ENCODE results near the gene DZIP1L. TPM values are rescaled to one million over a fixed set of nuclear protein-coding genes. Genes with fewer than 3 reads are reported as not detected.

Gene DZIP1L
- total RNA-seq, 2 experiments from 2014 or later, result not detected

DNA sequence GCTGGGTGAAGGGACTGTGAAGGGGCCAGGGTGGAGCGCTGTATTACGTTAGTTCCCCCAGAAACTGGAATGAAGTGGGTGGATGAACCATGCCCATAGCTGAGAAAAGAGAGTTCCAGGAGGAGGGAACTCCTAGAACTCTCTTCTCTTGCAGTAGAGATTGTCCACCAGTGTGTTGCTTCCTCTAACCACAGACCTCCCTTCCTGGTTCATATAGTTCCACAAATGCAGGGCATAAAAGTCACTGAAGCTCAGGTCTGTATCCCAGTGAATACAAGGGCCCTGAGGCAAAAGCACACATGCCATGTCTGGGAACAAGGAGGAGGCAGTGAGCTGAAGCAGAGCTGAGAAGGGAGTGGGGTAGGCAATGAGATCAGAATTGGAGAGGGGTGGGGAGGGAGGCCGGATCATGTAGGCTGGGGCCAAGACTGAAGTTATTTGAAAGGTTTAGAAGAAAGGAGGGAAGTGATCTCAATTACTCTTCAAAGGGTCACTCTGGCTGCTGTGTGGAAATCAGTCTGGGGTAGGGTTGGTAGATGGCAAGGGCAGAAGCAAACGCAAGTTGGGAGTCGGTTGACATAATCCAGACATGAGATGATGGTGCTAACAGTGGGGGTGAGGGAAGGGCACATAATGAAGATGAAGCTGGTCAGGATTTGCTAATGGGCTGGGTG lies 10.3 kb upstream of the DZIP1L start:
- H3K27me3 Mint-ChIP-seq, result peaks cover 5% of the 10 kb centered on the region
- DNase-seq, result no peak
- POLR2A ChIA-PET, result no interaction called here
- ATAC-seq, result no peak
- CTCF ChIA-PET, result no interaction called here
- intact Hi-C loops (cut with micrococcal nuclease), result no loop called here
- no peak overlapping the region for H3K4me3 Mint-ChIP-seq
- H3K4me1 Mint-ChIP-seq (ENCODE audit: low read depth), result no peaks in the 10 kb centered on the region
- H3K36me3 Mint-ChIP-seq (ENCODE audit: low read depth), result no peaks in the 10 kb centered on the region
- TF ChIP-seq, protein P1, sequence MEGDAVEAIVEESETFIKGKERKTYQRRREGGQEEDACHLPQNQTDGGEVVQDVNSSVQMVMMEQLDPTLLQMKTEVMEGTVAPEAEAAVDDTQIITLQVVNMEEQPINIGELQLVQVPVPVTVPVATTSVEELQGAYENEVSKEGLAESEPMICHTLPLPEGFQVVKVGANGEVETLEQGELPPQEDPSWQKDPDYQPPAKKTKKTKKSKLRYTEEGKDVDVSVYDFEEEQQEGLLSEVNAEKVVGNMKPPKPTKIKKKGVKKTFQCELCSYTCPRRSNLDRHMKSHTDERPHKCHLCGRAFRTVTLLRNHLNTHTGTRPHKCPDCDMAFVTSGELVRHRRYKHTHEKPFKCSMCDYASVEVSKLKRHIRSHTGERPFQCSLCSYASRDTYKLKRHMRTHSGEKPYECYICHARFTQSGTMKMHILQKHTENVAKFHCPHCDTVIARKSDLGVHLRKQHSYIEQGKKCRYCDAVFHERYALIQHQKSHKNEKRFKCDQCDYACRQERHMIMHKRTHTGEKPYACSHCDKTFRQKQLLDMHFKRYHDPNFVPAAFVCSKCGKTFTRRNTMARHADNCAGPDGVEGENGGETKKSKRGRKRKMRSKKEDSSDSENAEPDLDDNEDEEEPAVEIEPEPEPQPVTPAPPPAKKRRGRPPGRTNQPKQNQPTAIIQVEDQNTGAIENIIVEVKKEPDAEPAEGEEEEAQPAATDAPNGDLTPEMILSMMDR (IDR thresholded peaks at IDR 0.05), result no peak
- no peak overlapping the region for H3K27ac Mint-ChIP-seq
- peaks cover 1% of the 10 kb centered on the region for H3K9me3 Mint-ChIP-seq

DNA sequence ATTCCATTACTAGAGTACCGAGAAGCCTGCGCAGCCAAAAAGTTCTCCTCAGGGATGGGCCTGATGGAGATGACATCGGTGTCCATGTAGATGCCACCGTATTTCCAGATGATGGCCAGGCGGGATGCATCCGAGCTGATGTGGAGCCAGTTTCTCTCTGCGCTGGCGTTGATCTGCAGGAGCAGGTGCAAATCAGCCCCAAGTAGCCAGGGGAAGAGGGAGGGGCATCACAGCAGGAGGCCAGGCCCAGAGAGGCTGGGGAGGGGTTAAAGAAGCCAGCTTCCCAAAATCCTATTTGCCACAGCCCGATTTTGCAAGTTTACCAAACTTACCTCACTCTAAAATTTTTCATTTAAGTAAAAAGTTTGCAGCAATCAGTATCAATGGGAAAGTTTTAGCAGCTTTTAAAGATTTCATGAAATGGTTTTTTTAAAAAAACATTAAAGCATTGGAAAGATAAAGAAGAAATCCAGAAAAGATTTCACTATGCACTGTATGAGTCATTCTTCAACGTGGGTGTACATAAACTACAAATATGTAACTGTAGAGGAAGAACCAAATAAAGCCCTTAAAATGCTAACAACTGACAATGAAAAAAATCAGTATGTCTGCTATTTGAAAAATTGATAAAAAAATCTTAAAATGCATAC lies 9.4 kb upstream of the DZIP1L start:
- intact Hi-C loops (cut with micrococcal nuclease), result no loop called here
- H3K4me1 Mint-ChIP-seq (ENCODE audit: low read depth), result no peaks in the 10 kb centered on the region
- ATAC-seq (no peak), DNase-seq (no peak)
- H3K4me3 Mint-ChIP-seq, result no peak overlapping the region
- TF ChIP-seq, protein P1 (IDR thresholded peaks at IDR 0.05), result no peak
- POLR2A ChIA-PET, result interaction anchor here (0.6 kb wide), 1 partner anchor 51 kb away, joined by 3 read pairs; no protein-coding TSS in a partner anchor
- CTCF ChIA-PET, result no interaction called here
- peaks cover 8% of the 10 kb centered on the region for H3K27me3 Mint-ChIP-seq
- peaks cover 1% of the 10 kb centered on the region for H3K9me3 Mint-ChIP-seq
- no peak overlapping the region for H3K27ac Mint-ChIP-seq
- H3K36me3 Mint-ChIP-seq (ENCODE audit: low read depth), result no peaks in the 10 kb centered on the region

GRCh38 chr3:138124188-138124587 lies 8.8 kb upstream of the DZIP1L start:
- POLR2A ChIA-PET, result no interaction called here
- no peaks in the 10 kb centered on the region for H3K4me1 Mint-ChIP-seq (ENCODE audit: low read depth)

GRCh38 chr3:138119423-138119766 lies 4.0 kb upstream of the DZIP1L start:
- Mint-ChIP-seq H3K36me3 (ENCODE audit: low read depth) (no peaks in the 10 kb centered on the region), H3K27me3 (peaks cover 29% of the 10 kb centered on the region), H3K9me3 (peaks cover 1% of the 10 kb centered on the region), H3K4me3 (no peak overlapping the region), H3K27ac (no peak overlapping the region), H3K4me1 (ENCODE audit: low read depth) (peaks cover 4% of the 10 kb centered on the region)
- ChIA-PET CTCF (interaction anchor here (0.8 to 6.6 kb wide), 13 partner anchors 9 to 1087 kb away, joined by 3 to 181 read pairs (median 5); no protein-coding TSS in a partner anchor), POLR2A (interaction anchor here (0.9 kb wide), 1 partner anchor 32 kb away, joined by 3 read pairs; no protein-coding TSS in a partner anchor)
- intact Hi-C loops (cut with micrococcal nuclease), result loop anchor here (2.0 kb wide), 1 partner anchor 51 kb away; no protein-coding TSS in a partner anchor
- DNase-seq, result no peak
- ATAC-seq, result no peak
- TF ChIP-seq, protein P1 (IDR thresholded peaks at IDR 0.05), result no peak

More at GRCh38 chr3:138124188-138124587, 8.8 kb upstream of the DZIP1L start:
- Mint-ChIP-seq H3K27me3 (peaks cover 6% of the 10 kb centered on the region), H3K4me3 (no peak overlapping the region), H3K36me3 (ENCODE audit: low read depth) (no peaks in the 10 kb centered on the region), H3K27ac (no peak overlapping the region), H3K9me3 (peaks cover 1% of the 10 kb centered on the region)
- intact Hi-C loops (cut with micrococcal nuclease), result no loop called here
- TF ChIP-seq, protein P1 (IDR thresholded peaks at IDR 0.05), result no peak
- DNase-seq (no peak), ATAC-seq (no peak)
- CTCF ChIA-PET, result no interaction called here
